NCI-H2227 (cell line): Measurements from ENCODE around the gene EME2.
A peak's percentile ranks its signal among the peaks of the same experiment; 100 is the strongest.

Source experiments
- DNase-seq: peaks from one replicate; lab custom pipeline; 2025; ENCODE audit not compliant: unreplicated experiment; lab: John Stamatoyannopoulos, UW

The EME2 gene

DNA sequence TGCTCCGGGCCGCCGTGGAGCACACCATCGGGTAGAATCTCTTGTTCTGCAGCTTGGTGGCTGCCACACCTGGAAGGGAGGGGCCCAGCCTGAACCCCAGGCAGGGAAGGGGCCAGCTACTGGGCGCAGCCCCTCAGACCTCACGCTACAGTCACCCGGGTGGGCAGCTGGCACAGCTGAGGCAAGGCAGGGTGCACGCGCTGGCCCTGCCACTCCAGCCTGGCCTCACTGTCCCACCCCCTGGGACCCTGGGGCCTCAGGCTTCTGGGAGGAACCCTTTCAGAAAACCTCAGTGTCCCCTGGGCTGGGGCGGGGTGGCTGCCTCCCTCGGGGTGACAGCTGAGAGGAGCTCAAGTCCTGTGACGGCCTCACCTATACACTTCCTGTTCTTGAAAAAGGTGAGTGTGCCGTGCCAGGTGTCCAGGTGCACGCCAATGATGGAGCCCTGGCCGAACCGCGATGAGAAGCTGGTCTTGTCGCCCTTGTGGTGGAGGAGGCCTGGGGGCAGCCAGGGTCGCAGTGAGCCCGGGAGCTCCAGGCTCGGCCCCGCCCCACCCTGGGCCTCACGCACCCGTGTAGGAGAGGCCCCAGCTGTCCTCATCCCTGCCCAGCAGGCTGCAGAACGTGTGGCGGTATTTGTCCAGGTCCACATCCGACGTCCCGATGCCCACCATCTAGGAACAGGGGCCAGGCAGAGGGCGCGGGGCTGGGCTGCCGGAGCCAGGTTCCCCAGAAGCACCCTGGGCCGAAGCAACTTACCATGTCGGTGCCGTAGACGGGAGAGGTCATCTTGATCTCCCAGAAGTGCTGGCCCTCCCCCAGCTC, 5.0 kb downstream of the EME2 start:
- DNase-seq = no peak

DNA sequence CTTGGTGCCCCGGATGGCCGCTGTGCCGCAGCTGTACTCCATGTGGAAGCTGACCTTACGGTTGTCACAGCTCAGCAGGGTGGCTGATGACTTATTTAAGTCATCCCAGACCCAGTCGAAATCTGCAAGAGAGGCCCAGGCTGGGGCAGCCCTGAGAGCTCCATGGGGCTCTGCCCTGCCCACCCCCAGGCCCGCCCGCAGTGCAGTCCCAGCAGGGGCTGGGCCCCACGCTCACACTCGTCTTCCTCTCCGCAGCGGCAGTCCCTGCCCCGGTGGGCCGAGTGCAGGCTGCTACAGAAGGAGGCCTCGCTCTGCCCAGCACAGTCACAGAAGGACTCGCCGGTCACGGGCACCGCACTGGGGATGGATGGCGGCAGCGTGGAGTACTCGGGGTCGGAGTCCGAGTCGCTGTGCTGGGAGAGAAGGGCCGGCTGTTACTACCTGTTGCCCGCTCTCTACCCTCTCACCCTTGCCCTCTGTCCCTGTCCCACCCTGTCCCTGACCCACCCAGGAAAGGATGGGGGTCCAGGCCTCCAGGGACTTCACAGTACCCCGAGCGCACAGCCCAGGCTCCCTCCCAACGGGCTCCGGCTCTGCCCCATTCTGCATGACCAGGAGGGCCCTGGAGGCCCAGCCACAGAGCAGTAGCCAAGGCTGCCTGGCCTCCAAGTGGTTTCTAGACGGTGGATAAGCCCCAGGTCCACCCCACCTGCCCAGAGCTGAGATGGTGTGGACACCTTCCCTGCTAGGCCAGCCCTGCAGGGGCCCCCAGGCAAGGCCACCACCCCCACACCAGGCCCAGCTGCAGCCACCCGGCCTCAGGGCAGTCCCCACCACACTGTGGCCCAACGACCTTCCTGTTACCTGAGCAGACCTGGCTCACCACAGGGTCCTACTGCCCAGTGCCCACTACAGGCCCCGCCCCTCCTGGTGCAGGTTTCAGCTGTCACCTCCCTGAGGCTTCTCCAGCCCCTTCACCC, 5.9 kb downstream of the EME2 start:
- no peak for DNase-seq

DNA sequence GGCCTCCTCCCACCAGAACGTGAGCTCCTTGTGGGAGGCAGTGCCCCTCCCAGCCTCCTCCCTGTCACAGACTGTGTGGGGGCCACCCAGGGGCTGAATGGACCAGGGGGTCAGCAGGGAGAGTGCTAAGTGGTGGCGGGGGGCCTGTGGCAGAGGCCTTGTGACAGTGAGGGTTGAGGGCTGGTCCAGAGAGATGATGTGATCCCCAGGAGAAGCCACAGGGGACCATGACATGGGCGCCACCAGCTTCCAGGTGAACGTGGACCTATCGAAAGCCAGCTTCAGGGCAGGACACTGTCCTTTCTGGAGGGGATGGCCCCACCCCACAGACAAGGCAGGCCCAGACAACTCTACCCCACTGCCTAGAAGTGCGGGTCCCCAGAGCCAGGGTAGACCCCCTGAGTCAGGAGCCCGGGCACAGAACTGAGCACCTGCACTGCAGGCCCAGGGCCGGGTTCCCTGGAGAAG, 6.7 kb downstream of the EME2 start:
- DNase-seq = no peak

DNA sequence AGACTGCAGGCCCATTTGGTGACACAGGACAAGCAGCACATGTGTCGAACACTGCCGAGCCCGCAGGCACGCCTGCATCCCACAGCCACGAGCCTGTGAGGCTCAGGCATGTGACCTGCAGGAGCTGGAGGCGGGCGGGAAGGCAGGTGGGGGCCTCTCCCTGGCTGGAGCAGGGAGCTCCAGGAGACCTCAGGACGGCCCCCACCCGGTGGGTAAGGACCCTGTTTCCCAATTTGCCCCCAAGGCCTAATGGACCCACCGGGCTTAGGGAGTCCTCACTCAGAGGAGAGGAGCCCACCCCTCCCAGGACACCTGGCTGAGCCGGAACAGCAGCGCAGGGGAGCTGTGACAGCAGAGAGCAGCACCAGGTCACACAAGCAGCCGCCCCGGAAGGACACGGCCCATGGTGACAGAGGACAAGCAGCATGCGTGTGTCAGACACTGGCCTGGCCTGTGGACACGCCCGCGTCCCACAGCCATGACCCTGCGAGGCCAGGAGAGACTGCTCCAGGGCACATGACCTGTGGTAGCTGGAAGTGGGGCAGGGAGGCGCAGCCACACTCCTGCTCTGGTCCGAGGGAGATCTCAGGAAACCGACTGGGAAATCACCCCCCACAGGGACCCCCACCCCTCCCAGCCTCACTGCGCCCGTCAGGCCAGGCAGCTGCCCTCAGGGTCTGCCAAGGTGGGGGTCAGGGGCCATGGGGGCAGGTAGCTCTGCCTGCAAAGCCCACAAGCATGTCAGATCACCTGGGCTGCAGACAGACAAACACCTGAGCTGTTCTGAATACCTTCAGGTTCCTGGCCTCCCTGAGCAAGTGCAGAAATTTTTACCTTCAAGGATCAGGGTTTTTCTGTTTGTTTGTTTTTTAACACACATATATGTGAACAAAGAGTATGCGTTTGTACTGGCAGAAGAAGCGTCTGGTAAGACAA, 7.4 kb downstream of the EME2 start:
- DNase-seq = no peak

DNA sequence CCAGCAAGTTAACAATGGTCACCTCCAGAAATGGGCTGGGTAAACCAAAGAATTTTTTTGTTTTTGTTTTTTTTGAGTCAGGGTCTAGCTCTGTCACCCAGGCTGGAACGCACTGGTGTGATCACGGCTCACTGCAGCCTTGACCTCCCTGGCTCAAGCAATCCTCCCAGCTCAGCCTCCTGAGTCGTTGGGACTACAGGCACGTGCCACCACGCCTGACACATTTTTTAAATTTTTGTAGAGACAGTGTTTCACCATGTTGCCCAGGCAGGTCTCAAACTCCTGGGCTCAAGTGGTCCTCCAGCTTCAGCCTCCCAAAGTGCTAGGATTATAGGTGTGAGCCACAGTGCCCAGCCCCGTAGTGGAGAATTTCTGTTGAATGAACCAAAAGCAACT, 8.1 kb downstream of the EME2 start:
- no peak for DNase-seq

DNA sequence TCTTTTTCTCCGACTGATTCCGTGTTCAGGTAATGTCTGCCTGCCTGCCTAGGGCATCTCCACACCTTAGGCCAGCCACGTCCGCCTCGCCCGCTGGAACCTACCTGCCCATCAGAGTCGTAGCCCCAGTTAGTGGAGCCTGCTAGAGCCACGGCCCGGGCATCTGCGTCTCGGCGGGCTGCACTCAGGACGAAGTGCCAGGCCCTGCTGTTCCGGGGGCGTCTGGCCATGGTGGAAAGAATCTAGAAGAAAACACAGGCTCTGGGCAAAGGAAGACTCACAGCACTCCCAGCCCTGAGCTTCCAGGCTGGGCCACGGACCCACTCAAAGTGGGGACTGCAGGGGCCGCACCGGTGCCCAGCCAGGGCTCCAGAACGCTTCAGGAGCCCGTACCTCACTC, 8.6 kb downstream of the EME2 start:
- DNase-seq = no peak

DNA sequence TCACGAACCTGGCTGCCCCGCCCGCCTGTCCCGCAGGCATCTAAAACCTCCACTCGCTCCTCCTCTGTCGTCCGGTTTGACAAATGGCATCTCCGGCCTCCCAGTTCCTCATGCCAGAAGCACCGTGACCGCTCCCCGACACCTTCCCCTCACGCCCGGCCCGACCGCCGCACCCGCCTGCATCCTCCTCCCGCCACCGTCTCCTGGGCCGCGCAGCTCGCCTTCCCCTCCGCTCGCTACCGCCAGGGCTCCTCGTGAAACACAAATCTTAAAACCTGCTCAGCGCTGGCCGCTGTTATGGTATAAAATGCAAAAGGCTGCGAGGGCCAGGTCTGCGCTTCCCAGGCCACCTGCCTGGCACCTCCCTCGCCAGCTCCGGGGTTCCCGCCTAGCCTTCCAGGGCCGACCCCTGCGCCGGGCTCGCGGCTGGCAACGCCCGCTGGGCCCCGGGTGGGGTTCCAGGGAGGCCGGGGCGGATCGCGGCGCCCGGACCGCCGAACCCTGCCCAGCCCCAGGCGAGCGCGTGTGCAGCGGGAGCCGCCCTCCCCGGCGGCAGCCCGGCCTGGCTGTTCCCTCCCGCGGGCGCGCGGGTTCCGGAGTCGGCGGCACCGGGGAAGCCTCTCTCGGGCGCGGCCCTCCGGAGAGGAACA, 9.3 kb downstream of the EME2 start:
- DNase-seq = peak; percentile 67

DNA sequence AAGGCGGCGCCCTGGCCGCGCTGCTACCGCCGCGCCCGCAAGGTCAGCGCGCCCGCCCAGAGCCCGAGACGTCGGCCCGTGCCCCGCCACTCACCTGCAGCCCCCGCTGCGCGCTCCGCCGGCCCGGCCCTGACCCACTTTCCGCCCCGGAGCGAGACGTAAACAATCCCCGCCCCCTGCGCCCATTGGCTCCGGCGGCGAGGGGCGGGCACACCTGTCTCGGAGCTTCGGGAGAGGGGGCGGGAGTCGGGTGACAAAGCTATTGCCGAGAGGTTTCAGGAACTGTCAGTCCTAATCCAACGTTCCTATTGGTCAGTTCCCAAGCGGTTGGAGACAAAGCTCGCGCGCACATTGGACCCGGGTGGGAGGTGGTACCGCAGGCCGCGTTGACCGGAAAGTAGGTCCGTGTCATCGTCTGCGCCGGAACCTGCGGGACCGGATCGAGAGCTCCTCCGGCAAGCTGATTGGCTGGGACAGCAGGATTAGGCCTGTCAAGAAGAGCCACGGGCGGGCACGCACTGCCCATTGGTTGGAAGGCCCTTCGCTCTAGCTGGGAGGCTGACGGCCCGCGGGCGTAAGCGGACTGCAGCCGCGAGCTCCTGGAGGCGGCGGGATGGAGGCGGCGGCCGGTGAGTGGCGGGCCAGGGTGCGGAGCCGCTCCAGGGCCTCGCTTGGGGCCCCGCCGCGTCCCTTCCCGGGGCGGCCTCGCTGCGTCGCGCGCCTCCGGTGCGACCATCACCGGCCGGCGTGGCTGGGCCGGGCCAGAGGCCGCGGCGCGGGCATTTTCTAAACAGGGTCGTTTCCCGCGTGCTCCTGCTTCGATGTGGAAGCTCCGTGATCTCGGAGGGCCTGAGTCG, 10.0 kb downstream of the EME2 start, which contains the start of the genes NUBP2 and SPSB3:
Gene NUBP2, plus strand, starts transcription at position 553 of the 857 bp plus-strand sequence. Its CDS starts 61 bp downstream, at position 614.
Gene SPSB3, minus strand, starts transcription at position 164 of the 857 bp plus-strand sequence. CDS start 1,088 bp downstream, outside the sequence.
- peak; percentile 100 for DNase-seq

DNA sequence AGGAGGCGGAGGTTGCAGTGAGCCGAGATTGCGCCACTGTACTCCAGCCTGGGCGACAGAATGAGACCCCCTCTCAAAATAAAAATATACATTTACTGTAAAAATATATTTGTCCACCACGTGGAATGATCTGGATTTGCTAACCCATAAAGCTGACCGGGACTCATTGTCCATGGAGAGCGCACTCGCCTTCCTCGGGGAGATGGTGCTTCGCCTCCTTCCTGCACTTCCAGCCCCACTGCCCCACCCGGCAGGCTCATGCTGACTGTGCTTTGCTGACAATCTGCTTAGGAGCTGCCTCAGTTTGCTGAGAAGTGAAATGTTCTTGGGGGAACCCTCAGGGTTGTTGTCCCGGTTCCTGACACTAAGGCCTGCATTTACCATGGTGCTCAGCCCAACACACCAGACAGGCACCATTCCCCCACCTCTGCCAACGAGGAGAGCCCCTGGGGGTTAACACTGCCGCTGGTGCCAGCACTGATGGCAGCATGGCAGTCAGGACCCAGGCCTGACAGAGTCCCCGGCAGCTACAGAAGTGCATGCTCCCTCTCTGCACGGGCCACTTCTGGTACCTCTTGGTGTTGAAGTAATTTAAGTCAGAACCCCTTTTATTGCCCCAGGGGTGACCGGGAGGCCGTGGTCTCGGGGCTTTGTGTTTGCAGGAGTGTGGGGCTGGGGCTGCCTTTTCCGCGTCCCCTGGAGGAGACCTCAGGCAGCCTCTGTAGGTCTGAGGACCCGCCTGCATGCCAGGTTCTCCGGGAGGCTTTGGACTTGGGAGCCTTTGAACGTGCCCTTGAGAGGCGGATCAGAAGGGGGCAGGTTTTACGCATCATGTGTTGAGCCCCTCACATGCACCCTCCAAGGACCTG, 12.6 kb downstream of the EME2 start:
- no peak for DNase-seq

DNA sequence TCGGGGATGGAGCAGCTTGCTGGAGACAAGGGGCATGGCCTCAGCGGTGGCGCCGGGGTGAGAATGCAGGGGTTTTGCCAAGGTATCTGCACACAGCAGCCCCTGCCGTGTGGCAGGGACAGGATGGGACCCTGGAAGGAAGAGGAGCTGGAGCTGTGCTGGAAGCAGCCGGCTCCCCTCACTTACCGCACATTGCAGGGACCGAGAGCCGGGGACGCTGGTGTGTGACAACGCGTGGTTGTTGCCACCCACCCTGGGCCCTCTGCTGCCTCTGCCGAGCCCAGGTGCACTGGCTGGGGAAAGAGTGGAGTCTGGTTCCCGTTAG, 13.2 kb downstream of the EME2 start:
- DNase-seq = no peak

DNA sequence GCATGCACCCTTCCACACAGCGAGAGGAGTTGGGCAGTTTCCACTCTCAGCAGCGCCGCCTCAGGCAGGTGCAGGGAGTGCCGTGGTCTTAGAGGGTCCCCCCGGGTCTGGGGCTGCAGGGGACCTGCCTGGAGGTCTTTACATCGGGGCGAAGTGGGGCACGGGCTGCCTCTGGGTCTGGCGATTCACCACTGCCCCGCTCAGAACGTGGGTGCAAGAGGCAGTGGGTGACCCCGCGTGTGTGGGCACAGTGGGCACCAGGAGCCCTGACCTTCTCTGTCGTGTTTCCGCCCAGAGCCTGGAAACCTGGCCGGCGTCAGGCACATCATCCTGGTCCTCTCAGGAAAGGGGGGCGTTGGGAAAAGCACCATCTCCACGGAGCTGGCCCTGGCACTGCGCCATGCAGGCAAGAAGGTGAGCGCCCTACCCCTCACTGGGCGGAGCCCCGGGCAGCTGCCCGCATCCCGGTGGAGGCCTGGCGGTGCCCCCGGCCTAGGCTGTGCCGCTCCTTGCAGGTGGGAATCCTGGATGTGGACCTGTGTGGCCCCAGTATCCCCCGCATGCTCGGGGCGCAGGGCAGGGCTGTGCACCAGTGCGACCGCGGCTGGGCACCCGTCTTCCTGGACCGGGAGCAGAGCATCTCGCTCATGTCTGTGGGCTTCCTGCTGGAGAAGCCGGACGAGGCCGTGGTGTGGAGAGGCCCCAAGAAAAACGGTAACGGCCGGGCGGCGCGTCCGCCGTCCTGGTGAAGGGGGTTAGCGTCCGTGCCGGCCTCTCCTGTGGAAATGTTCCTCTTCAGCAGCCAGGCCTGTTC, 13.8 kb downstream of the EME2 start:
- no peak for DNase-seq

DNA sequence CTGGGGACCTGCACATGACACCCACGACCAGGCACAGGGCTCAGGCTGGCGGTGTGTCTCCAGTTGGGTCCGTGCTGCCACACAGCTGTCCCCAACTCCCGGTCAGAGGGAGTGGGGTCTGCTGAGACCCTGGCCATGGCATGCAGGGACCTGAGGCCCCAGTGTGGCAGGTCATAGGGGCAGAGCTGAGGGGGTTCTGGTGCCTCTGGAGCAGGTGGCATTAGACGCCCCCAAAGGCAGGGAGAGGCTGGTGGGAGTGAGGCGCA, 14.4 kb downstream of the EME2 start:
- DNase-seq = no peak

DNA sequence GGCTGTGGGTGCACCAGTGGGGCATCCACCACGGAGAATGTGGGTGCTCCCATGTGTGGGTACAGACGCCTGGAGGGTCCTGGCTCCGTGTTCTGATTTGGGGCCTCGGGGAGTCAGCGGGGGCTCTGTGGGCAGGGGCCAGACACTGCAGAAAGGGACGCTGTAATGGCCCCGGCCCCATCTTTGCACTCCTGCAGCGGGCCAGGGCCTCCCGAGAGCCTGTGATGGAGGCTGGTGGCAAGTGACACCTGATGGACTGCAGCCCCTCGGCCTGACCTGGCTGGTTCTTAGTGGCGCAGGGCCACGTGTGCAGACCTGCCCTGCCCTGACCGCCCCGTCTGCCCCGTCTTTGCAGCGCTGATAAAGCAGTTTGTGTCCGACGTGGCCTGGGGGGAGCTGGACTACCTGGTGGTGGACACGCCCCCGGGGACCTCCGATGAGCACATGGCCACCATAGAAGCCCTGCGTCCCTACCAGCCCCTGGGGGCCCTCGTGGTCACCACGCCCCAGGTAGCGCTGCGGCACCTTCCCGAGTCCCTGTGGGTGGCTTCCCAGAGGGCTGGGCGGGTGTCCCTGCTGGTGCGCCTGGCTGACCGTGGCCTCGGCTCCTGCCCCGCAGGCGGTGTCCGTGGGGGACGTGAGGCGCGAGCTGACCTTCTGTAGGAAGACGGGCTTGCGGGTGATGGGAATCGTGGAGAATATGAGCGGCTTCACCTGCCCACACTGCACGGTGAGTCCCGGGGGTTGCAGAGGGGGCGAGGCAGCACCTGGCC, 14.9 kb downstream of the EME2 start:
- no peak for DNase-seq

DNA sequence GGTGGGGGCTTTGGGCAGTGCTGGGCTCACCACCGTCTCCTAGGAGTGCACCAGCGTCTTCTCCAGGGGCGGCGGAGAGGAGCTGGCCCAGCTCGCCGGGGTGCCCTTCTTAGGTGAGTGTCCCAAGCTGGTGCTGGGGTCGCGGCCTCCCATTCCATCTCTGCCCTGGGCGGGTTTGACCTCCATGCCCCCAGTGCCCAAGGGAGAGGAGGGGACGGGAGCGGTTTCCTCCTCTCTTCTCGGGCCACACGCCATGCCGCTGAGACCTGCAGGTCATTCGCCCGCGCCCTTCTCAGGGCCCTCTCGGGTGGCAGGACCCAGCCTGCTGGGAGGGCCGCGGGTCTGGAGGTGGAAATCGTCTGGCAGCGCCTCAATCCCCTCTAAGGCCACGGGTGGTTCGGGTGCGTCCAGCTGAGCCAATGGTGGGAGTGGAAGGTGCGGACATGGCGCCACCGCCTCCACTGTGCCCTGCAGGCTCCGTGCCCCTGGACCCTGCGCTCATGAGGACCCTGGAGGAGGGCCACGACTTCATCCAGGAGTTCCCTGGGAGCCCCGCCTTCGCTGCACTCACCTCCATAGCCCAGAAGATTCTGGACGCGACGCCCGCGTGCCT, 15.6 kb downstream of the EME2 start:
- no peak for DNase-seq

DNA sequence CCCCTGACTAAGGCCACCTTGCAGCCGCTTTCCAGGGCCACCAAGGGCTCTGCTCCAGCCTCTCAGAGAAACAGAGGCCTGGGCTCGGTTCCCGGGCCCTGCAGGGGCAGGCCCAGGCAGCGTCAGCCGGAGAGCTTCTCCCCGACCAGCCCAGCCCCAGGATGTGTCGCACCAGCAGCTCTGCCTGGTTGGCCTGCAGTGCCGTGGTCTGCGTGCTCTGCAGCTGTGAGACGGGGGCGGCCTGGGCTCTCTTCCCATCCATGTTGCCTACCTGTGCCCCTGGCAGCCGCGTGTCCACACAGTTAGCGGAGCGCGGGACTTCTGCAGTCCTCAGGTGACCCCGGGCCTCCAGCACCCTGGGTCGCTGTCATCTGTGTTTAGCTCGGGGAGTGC, 16.1 kb downstream of the EME2 start:
- DNase-seq = no peak

DNA sequence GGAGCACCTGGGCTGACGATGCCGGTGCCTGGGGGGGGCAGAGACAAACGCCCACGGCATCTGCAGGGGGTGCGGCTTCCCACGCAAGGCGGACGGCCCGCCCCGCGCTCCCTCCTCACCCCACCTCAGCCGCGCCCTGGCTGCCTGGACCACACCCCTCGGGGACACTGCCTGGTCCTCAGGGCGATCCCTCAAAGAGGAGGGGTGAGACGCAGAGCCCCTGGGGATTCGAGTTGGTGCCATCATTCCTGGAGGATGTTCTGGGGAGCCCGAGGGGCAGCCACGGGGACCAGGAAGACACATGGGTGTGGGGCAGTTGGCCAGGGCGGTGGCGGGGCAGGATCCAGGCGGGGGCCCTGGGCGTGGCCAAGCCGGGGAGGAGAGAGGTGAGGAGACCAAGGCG, 17.0 kb downstream of the EME2 start:
- no peak for DNase-seq

DNA sequence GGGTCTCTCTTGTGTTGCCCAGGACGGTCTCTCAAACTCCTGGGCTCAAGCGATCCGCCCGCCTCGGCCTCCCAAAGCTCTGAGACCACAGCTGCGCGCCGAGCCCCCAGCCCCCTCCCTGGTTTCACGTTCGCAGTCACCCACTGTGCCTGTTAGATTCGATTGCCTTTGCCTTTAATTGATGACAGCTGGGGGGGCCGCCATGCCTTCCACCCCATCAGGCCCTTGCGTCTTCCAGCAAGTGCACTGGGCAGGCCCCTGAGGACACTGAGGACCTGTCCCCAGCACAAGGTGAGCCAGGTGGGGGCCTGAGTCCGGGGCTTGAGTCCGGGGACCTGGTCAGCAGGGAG, 17.6 kb downstream of the EME2 start:
- DNase-seq = no peak
